WERI-Rb-1 (cell line): ENCODE data around the gene LILRB1.
"Not testable (repeated sequence)": the region's sequence is repeated elsewhere in the genome, so short reads cannot be mapped to it uniquely, and the experiment has no call there.

ENCODE experiments used
- DNase-seq: peaks from one replicate; pipeline ENCODE4 v3.0.0-alpha.2; 2020
- H3K27ac ChIP-seq: fragments of 250-450 bp; sonication (Bioruptor Pico); 2 replicates; pipeline ENCODE4 v1.5.1; 2020; ENCODE audit warnings: mild to moderate bottlenecking, moderate library complexity
- H3K27me3 ChIP-seq: fragments of 250-450 bp; sonication (Bioruptor Pico); 2 replicates; pipeline ENCODE4 v1.5.1; 2021; ENCODE audit warnings: mild to moderate bottlenecking, low read depth, moderate library complexity; ENCODE audit not compliant: insufficient read depth, severe bottlenecking
- H3K36me3 ChIP-seq: fragments of 250-450 bp; sonication (Bioruptor Pico); 2 replicates; pipeline ENCODE4 v1.5.1; 2020; ENCODE audit warnings: mild to moderate bottlenecking, moderate library complexity
- H3K4me3 ChIP-seq: 2 replicates; pipeline ENCODE4 v1.5.1; 2011; ENCODE audit warnings: low read depth, mild to moderate bottlenecking, control low read depth, low read length
- H3K9me3 ChIP-seq: fragments of 250-450 bp; sonication (Bioruptor Pico); 2 replicates; pipeline ENCODE4 v1.5.1; 2021; ENCODE audit warnings: mild to moderate bottlenecking, moderate library complexity; ENCODE audit not compliant: severe bottlenecking
- CTCF ChIP-seq: IDR thresholded peaks from 2 replicates; pipeline ENCODE4 v1.5.1; 2011; ENCODE audit warnings: low read depth, mild to moderate bottlenecking, control low read depth, inconsistent platforms, low read length

Gene LILRB1

GRCh38 chr19:54622431-54622830 is 7.9 kb upstream of the LILRB1 start:
- peaks cover 2% of the 10 kb centered on the region for H3K9me3 ChIP-seq
- H3K4me3 ChIP-seq: no peak overlapping the region
- DNase-seq: no peak

GRCh38 chr19:54624234-54624633 is 6.0 kb upstream of the LILRB1 start:
- not testable (repeated sequence) for H3K36me3 ChIP-seq, H3K4me3 ChIP-seq, DNase-seq, H3K9me3 ChIP-seq, H3K27ac ChIP-seq
- H3K27me3 ChIP-seq: peaks cover 37% of the 10 kb centered on the region

More at GRCh38 chr19:54622431-54622830, 7.9 kb upstream of the LILRB1 start:
- Histone ChIP-seq H3K27ac (no peak overlapping the region), H3K36me3 (no peaks in the 10 kb centered on the region), H3K27me3 (peaks cover 32% of the 10 kb centered on the region)
- no peak for TF ChIP-seq CTCF

DNA sequence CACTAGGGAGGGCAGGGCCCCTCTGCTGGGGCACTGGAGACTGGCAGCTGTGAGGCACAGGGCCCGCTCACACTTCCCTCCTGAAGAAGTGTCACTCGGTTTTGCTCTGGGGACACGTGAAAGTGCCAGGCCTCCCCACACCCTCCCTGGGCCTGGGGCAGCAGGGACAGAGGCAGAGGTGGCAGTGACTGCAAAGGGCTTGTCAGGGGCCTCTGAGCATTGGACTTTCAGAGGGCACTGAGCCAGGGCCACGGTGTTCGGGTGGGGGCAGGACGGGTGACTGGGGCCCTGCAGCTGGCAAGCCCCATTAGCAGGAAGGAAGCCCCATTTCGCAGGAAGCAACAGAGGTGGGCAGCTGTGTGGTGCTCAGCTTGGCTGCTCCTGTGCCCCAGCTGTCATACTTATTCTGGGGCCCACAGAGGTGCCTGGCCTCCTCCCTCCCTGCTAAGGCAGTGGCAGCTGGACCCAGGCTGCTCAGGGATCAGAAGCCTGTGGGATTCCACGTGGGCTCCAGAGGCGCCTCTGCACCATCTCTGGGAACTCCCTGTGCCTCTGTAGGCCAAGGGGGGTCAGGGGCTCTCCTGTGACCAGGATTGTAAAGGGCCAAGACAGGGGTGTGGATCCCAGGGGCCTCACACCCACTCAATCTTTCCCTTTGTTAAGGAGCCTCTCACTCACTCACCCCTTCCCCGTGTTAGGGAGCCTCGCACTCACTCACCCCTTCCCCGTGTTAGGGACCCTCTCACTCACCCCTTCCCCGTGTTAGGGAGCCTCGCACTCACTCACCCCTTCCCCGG is 5.2 kb upstream of the LILRB1 start:
- not testable (repeated sequence) for H3K4me3 ChIP-seq, DNase-seq, H3K27ac ChIP-seq, H3K9me3 ChIP-seq, H3K36me3 ChIP-seq
- H3K27me3 ChIP-seq: peaks cover 45% of the 10 kb centered on the region

- Histone ChIP-seq H3K27me3 (peaks cover 38% of the 10 kb centered on the region), H3K27ac (no peak overlapping the region), H3K9me3 (no peaks in the 10 kb centered on the region), H3K36me3 (no peaks in the 10 kb centered on the region), H3K4me3 (no peak overlapping the region)
- DNase-seq: no peak
- TF ChIP-seq CTCF: no peak
These were observed 3.5 kb upstream of the LILRB1 start for GRCh38 chr19:54626757-54627156.

GRCh38 chr19:54627912-54628311 is 2.4 kb upstream of the LILRB1 start:
- H3K36me3 ChIP-seq, DNase-seq, H3K4me3 ChIP-seq, H3K9me3 ChIP-seq, H3K27ac ChIP-seq: not testable (repeated sequence)
- peaks cover 29% of the 10 kb centered on the region for H3K27me3 ChIP-seq

DNA sequence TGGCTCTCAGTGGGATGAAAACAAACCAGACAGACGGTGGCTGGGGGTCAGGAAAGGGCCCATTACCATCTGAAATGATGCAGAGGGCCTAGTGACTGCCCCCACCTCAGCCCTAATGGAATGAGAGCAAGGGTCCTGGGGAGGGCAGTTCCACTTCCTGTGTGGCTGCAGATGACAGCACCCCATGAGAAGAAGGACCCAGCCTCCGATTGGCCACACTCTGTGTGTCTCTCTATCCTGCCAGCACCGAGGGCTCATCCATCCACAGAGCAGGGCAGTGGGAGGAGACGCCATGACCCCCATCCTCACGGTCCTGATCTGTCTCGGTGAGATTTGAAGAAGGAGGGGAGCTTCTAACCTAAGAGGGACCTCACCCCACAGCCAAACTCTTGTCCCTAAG is 498 bp downstream of the LILRB1 start:
- Histone ChIP-seq H3K36me3 (no peaks in the 10 kb centered on the region), H3K27me3 (peaks cover 34% of the 10 kb centered on the region), H3K4me3 (no peak overlapping the region), H3K9me3 (no peaks in the 10 kb centered on the region), H3K27ac (no peak overlapping the region)
- DNase-seq: no peak
- TF ChIP-seq CTCF: no peak

DNA sequence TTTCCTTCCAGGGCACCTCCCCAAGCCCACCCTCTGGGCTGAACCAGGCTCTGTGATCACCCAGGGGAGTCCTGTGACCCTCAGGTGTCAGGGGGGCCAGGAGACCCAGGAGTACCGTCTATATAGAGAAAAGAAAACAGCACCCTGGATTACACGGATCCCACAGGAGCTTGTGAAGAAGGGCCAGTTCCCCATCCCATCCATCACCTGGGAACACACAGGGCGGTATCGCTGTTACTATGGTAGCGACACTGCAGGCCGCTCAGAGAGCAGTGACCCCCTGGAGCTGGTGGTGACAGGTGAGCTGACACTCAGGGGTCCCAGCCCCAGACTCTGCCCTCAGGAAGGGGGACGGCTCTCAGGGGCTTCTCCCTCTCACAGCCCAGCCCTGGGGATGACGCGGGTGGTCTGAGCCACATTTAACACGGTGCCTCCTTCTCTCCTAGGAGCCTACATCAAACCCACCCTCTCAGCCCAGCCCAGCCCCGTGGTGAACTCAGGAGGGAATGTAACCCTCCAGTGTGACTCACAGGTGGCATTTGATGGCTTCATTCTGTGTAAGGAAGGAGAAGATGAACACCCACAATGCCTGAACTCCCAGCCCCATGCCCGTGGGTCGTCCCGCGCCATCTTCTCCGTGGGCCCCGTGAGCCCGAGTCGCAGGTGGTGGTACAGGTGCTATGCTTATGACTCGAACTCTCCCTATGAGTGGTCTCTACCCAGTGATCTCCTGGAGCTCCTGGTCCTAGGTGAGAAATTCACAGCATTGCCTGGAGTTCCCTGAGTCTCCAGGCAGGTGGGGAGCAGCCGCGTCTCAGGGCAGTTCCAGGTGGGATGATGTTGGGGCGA is 1.4 kb downstream of the LILRB1 start:
- H3K4me3 ChIP-seq, H3K9me3 ChIP-seq, DNase-seq, H3K27ac ChIP-seq, H3K36me3 ChIP-seq: not testable (repeated sequence)
- H3K27me3 ChIP-seq: peaks cover 33% of the 10 kb centered on the region

DNA sequence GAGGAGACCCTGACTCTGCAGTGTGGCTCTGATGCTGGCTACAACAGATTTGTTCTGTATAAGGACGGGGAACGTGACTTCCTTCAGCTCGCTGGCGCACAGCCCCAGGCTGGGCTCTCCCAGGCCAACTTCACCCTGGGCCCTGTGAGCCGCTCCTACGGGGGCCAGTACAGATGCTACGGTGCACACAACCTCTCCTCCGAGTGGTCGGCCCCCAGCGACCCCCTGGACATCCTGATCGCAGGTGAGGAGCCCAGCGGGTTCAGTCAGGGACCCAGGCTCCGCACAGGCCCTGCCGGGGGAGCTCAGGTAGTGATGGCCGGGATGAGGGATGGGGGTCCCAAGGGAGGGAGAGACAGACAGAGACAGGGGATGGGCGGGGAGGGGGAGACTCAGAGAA is 2.2 kb downstream of the LILRB1 start:
- H3K9me3 ChIP-seq, H3K27ac ChIP-seq, DNase-seq, H3K36me3 ChIP-seq, H3K4me3 ChIP-seq: not testable (repeated sequence)
- H3K27me3 ChIP-seq: peaks cover 32% of the 10 kb centered on the region
